RWPE2 (cell line): ENCODE measurements around the gene C20orf96.
"Not testable (repeated sequence)": the region's sequence is repeated elsewhere in the genome, so short reads cannot be mapped to it uniquely, and the experiment has no call there.

Experiments used
- ATAC-seq: fragments of 200-7000 bp; cut with Tn5 transposase; 3 replicates; pipeline ENCODE4 v1.9.1; 2021; ENCODE audit warnings: low read depth
- DNase-seq: peaks from one replicate; pipeline ENCODE4 v3.0.0-alpha.2; 2020; ENCODE audit warnings: low spot score
- H3K27ac ChIP-seq: fragments of 450-650 bp; 2 replicates; pipeline ENCODE4 v1.5.1; 2017; ENCODE audit warnings: mild to moderate bottlenecking; ENCODE audit not compliant: poor library complexity, severe bottlenecking
- H3K27me3 ChIP-seq: fragments of 250-450 bp; sonication (Bioruptor Pico); 2 replicates; pipeline ENCODE4 v1.5.1; 2021; ENCODE audit warnings: mild to moderate bottlenecking, moderate library complexity; ENCODE audit not compliant: insufficient read depth, poor library complexity, severe bottlenecking
- H3K36me3 ChIP-seq: fragments of 250-450 bp; sonication (Bioruptor Pico); 2 replicates; pipeline ENCODE4 v1.5.1; 2020; ENCODE audit warnings: low read depth, mild to moderate bottlenecking, moderate library complexity
- H3K4me1 ChIP-seq: fragments of 250-450 bp; sonication (Bioruptor Pico); 2 replicates; pipeline ENCODE4 v1.5.1; 2021; ENCODE audit warnings: mild to moderate bottlenecking, moderate library complexity; ENCODE audit not compliant: insufficient read depth, poor library complexity, severe bottlenecking
- H3K4me3 ChIP-seq: fragments of 250-450 bp; sonication (Bioruptor Pico); 2 replicates; pipeline ENCODE4 v1.5.1; 2021; ENCODE audit warnings: mild to moderate bottlenecking, moderate library complexity; ENCODE audit not compliant: severe bottlenecking
- H3K9me3 ChIP-seq: fragments of 250-450 bp; sonication (Bioruptor Pico); 2 replicates; pipeline ENCODE4 v1.5.1; 2021; ENCODE audit warnings: mild to moderate bottlenecking, moderate library complexity; ENCODE audit not compliant: severe bottlenecking
- TF ChIP-seq, protein P1 (sequence below): fragments of 450-650 bp; IDR thresholded peaks from one replicate; pipeline ENCODE4 v1.5.1; 2017; ENCODE audit warnings: mild to moderate bottlenecking, moderate library complexity; ENCODE audit not compliant: poor library complexity, severe bottlenecking

The C20orf96 gene

DNA sequence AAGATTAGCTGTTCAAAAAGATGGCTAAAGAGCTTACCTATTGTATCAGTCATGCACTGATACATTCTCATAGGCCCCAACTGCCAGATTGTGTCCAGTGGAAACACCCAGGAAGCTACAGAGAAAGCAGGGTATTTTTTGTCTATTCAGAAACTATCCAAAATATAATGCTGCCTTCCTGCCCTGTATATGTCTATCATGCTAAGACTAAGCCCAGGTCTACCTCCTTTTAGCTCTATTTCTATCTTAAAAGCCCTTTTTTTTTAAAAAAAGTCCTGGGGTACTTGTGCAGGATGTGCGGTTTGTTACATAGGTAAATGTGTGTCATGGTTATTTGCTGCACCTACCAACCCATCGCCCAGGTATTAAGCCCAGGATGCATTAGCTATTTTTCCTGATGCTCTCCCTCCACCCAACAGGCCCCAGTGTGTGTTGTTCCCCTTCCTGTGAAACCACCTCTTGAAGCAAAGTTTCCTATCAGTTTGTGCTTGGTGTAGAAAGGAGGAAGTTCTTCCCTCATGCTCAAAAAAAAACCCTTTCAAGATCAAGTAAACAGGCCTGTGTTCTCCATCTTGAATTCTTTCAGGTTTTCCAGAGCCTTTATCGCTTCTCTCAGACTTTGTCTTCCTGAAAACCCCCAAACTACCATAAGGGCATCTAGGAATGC lies 63.0 kb downstream of the C20orf96 start:
- no peaks in the 10 kb centered on the region for H3K4me1 ChIP-seq
- no peaks in the 10 kb centered on the region for H3K36me3 ChIP-seq
- TF ChIP-seq, protein P1, sequence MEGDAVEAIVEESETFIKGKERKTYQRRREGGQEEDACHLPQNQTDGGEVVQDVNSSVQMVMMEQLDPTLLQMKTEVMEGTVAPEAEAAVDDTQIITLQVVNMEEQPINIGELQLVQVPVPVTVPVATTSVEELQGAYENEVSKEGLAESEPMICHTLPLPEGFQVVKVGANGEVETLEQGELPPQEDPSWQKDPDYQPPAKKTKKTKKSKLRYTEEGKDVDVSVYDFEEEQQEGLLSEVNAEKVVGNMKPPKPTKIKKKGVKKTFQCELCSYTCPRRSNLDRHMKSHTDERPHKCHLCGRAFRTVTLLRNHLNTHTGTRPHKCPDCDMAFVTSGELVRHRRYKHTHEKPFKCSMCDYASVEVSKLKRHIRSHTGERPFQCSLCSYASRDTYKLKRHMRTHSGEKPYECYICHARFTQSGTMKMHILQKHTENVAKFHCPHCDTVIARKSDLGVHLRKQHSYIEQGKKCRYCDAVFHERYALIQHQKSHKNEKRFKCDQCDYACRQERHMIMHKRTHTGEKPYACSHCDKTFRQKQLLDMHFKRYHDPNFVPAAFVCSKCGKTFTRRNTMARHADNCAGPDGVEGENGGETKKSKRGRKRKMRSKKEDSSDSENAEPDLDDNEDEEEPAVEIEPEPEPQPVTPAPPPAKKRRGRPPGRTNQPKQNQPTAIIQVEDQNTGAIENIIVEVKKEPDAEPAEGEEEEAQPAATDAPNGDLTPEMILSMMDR, result no peak
- H3K4me3 ChIP-seq, result no peak overlapping the region
- peaks cover 28% of the 10 kb centered on the region for H3K27me3 ChIP-seq
- no peak for ATAC-seq
- H3K27ac ChIP-seq, result no peak overlapping the region
- DNase-seq, result no peak
- no peaks in the 10 kb centered on the region for H3K9me3 ChIP-seq

DNA sequence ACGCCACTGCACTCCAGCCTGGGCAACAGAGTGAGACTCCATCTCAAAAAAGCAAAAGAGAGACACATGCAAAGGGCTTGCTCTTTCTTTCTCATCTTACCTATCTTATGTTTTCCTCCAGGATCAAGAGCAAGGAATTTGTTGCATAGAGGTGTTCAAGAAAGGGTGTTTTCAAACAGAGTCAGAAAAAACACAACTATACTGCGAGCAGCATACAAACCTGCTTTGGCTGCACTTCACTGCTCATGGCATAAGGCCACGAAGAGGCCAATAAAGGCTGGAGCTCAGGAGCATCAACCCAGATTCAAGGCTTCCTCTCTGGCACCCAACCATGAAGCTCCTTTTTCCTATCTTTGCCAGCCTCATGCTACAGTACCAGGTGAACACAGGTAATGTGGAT lies 63.6 kb downstream of the C20orf96 start, which contains the start of gene DEFB129:
DEFB129 (plus strand) TSS at position 301 of the 400 bp plus-strand sequence; CDS start at position 332, 31 bp downstream.
- H3K4me3 ChIP-seq, result no peak within 1 kb of the TSS
- H3K4me1 ChIP-seq, result no peaks in the 10 kb centered on the region
- DNase-seq (no peak), ATAC-seq (no peak)
- H3K27ac ChIP-seq, result no peak within 1 kb of the TSS
- no peaks in the 10 kb centered on the region for H3K9me3 ChIP-seq
- no peaks in the 10 kb centered on the region for H3K36me3 ChIP-seq
- TF ChIP-seq, protein P1, result no peak
- H3K27me3 ChIP-seq, result peaks cover 34% of the 10 kb centered on the region

DNA sequence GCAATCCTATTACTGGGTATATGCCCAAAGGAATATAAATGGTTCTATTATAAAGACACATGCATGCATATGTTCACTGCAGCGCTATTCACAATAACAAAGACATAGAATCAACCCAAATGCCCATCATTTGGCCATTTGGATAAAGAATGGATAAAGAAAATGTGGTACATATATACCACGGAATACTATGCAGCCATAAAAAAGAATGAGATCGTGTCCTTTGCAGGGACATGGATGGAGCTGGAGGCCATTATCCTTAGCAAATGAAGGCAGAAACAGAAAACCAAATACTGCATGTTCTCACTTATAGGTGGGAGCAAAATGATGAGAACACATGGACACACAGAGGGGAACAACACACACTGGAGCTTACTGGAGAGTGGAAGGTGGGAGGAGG lies 64.7 kb downstream of the C20orf96 start:
- not testable (repeated sequence) for H3K9me3 ChIP-seq, DNase-seq, ATAC-seq, H3K27ac ChIP-seq, H3K36me3 ChIP-seq, H3K4me1 ChIP-seq, H3K4me3 ChIP-seq
- peaks cover 37% of the 10 kb centered on the region for H3K27me3 ChIP-seq

DNA sequence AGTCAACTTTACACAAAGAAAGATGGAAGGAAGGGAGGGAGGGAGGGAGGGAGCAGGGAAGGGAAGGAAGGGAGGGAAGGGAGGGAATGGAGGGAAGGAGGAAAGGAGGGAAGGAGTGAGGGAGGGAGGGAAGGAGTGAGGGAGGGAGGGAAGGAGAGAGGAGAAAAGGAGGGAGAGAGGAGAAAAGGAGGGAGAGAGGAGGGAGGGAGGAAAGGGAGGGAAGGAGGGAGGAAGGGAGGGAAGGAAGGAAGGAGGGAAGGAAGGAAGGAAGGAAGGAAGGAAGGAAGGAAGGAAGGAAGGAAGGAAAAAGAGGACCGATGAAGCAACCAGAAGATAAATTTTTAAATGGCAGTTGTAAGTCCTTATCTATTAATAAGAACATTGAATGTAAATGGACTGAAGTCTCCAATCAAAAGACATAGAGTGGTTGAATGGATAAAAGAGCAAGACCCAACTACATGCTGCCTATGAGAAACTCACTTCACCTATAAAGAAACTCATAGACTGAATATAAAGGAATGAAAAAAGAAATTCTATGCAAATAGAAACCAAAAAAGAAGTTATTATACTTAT lies 69.2 kb downstream of the C20orf96 start:
- Histone ChIP-seq H3K4me3 (no peak overlapping the region), H3K27me3 (peaks cover 32% of the 10 kb centered on the region), H3K36me3 (no peaks in the 10 kb centered on the region), H3K9me3 (no peaks in the 10 kb centered on the region), H3K4me1 (no peaks in the 10 kb centered on the region), H3K27ac (no peak overlapping the region)
- TF ChIP-seq, protein P1, result no peak
- no peak for DNase-seq
- ATAC-seq, result no peak
